AG09319 (cell line): ENCODE results near the gene MYEOV.

Source experiments
- DNase-seq: peaks from one replicate; pipeline ENCODE4 v3.0.0-alpha.2; 2010; ENCODE audit warnings: low read depth; ENCODE audit errors: extremely low read depth
- TF ChIP-seq, protein P1 (sequence below): IDR thresholded peaks from 2 replicates; pipeline ENCODE4 v1.5.1; 2011; ENCODE audit warnings: low read depth, mild to moderate bottlenecking, inconsistent platforms, low read length, moderate library complexity

The MYEOV gene

DNA sequence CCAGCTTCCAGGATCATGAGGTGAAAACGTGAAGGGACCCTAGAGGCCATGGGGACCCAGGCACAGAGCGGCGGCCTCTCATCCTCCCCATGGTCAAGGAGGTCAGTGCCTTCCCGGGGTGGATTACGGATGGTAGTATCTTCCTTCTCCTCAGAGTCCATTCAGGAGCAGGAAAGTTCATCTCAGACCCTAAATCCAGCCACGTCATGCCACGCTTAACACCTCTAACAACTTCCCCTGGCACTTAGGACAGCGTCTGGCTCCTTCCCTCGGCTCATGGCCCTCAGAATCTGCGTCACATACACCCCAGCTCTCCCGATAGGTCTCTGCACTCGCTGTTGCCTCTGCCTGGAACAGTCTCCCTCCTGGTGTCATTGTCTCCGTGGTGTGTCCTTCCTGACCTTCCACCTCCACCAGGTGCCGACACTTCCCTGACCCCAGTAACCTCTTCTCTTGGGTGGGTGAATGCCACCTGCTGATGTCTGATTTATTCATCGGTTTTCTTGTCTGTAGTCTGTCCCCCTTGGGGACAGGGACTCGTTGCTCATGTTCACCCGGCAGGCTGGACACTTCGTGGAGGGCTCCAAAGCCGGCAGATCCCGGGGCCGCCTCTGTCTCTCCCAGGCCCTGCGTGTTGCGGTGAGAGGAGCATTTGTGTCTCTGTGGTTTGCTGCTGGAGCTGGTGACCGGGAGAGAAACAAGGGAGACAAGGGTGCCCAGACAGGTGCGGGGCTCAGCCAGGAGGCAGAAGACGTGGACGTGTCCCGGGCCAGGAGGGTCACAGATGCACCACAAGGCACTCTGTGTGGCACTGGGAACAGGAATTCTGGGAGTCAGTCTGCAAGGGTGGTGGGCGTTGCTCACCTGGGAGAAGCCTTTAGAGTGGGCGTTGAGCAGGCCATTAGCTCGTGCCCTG lies 1.4 kb downstream of the MYEOV start:
- DNase-seq, result no peak
- TF ChIP-seq, protein P1, sequence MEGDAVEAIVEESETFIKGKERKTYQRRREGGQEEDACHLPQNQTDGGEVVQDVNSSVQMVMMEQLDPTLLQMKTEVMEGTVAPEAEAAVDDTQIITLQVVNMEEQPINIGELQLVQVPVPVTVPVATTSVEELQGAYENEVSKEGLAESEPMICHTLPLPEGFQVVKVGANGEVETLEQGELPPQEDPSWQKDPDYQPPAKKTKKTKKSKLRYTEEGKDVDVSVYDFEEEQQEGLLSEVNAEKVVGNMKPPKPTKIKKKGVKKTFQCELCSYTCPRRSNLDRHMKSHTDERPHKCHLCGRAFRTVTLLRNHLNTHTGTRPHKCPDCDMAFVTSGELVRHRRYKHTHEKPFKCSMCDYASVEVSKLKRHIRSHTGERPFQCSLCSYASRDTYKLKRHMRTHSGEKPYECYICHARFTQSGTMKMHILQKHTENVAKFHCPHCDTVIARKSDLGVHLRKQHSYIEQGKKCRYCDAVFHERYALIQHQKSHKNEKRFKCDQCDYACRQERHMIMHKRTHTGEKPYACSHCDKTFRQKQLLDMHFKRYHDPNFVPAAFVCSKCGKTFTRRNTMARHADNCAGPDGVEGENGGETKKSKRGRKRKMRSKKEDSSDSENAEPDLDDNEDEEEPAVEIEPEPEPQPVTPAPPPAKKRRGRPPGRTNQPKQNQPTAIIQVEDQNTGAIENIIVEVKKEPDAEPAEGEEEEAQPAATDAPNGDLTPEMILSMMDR, result no peak

DNA sequence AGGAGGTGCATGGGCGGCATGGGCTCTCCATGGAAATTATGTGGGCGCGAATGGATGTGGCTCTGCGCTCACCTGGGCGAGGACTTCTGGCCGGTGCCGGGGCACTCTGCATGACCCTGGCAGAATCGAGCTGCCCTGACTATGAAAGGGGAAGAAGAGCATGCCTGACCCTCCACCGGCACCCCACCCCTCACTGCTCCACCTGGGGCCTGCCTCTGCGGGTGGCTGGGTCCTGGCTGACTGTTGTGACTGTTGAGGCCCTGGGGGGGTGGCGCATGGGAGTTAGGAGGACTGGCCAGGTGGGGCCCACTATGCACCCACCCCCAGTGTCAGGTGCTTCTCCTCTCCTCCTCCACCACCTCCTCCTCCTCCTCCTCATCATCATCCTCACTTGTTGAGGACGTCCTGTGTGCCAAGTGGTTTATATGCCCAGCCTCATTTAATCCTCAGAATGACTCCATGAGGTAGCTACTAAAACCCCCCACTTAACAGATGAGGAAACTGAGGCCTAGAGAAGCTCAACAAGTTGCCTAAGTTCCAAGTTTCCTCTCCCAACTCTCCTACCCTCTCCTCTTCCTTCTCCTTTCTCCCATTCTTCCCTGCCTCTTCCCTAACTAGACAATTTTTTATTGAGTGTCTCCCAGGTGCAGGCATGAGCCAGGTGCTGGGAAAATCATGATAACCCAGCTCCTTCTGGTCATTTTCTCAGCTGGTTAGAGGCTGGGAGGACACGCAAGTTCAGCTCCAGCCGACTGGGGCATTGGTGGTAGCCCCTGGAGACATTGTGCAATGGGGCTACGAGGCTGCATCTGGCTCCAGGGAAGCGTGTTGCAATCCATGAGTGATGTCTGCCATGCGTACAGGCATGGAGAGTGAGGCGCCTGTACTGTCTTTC lies 2.3 kb downstream of the MYEOV start:
- TF ChIP-seq, protein P1, result no peak
- DNase-seq, result peak; percentile 59

DNA sequence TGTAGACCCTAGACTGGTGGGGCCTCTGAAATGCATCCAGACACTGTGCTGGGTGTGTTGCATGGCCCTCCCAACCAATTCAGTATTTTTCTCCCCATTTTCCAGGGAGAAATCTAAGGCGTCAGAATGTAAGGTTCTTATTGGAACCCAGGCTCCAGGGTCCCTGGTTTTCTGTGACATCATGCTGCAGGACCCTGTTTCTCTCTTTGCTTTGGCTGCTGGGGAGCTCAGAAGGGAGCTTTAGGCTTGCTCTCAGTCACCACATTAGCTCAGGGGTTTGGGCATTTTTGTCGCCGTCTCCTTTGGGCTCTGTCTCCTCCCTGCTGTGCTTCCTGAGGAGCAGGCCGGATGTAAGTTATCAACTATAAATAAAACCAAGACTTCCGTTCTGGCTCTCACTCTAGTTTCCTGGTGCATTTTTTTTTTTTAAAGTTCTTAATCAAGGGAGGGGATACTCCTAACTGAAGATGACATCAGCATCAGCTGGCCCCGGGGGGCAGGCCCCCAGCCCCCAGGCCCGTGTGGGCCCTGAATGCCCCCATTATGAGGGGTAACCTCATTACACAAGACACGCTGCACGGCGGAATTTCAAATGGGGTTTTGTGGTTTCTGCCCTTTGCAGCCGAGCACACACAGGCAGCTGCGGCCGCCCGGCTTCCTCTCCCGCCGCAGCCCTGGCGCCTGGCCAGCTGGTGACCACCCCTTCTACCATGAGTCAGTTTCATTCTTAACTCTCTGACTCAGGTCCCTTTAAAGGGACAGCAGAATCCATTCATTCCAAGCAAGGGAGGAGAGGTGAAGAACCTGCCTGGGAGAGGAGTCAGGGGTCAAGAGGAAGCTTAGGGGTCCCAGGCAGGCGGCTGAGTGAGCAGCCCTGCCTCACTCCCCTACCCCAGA lies 3.2 kb downstream of the MYEOV start:
- peak; percentile 91 for DNase-seq
- TF ChIP-seq, protein P1, result no peak

DNA sequence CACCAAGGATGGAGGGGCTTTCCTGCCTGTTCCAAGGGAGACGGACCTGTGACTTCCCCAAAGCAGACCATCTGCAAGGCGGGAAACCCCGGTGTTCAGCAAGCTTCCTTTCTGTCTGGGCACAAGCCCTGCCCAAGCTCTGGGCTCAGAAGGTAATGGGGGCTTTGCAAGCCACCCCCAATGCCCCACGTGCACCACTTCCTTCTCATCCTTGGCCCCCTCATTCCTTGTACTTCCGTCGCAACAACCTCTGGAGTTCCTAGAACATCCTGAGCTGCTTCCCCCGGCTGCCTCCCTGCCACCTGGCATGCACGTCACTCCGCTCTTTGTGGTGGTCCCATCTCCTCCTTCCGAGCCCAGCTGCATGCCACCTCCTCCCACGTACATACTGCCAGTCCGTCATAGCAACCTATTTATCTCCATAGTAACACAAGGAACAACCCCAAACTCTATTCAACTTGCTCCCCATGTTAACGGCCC lies 3.9 kb downstream of the MYEOV start:
- DNase-seq, result no peak
- TF ChIP-seq, protein P1, result no peak

- peak; percentile 74 for DNase-seq
These were observed 4.5 kb downstream of the MYEOV start for GRCh38 chr11:69298267-69299022.

More at GRCh38 chr11:69298267-69299022, 4.5 kb downstream of the MYEOV start:
- TF ChIP-seq, protein P1, result no peak
